Ishikawa (cell line): ENCODE data around the gene SMPD3.

Experiments
- CEBPB ChIP-seq: IDR thresholded peaks from 2 replicates; pipeline ENCODE4 v1.6.1; 2012
- CREB1 ChIP-seq: IDR thresholded peaks from 2 replicates; pipeline ENCODE4 v1.6.1; 2012; ENCODE audit warnings: low read depth
- EGR1 ChIP-seq: IDR thresholded peaks from 2 replicates; pipeline ENCODE4 v1.6.1; 2012
- EP300 ChIP-seq: IDR thresholded peaks from 2 replicates; pipeline ENCODE4 v1.6.1; 2012; ENCODE audit warnings: borderline replicate concordance
- FOXM1 ChIP-seq: IDR thresholded peaks from 2 replicates; pipeline ENCODE4 v1.6.1; 2012; ENCODE audit warnings: low read depth, borderline replicate concordance
- NFIC ChIP-seq: IDR thresholded peaks from 2 replicates; pipeline ENCODE4 v1.6.1; 2012
- RAD21 ChIP-seq: IDR thresholded peaks from 2 replicates; pipeline ENCODE4 v1.6.1; 2012; ENCODE audit warnings: low read depth
- TAF1 ChIP-seq: IDR thresholded peaks from 2 replicates; pipeline ENCODE4 v1.6.1; 2012; ENCODE audit warnings: low read depth, mild to moderate bottlenecking
- TCF12 ChIP-seq: IDR thresholded peaks from 2 replicates; pipeline ENCODE4 v1.6.1; 2012; ENCODE audit warnings: low read depth
- TEAD4 ChIP-seq: IDR thresholded peaks from 2 replicates; pipeline ENCODE4 v1.6.1; 2012
- YY1 ChIP-seq: IDR thresholded peaks from 2 replicates; pipeline ENCODE4 v1.6.1; 2012; ENCODE audit warnings: low read depth
- ZBTB7A ChIP-seq: IDR thresholded peaks from 2 replicates; pipeline ENCODE4 v1.6.1; 2012; ENCODE audit warnings: low read depth
- TF ChIP-seq, protein P1 (sequence below): IDR thresholded peaks from 2 replicates; pipeline ENCODE4 v1.6.1; 2012
- TF ChIP-seq, protein P2 (sequence below): IDR thresholded peaks from 2 replicates; pipeline ENCODE4 v1.6.1; 2012
- TF ChIP-seq, protein P3 (sequence below): IDR thresholded peaks from 2 replicates; pipeline ENCODE4 v1.6.1; 2012; ENCODE audit warnings: low read depth, mild to moderate bottlenecking

SMPD3 gene

DNA sequence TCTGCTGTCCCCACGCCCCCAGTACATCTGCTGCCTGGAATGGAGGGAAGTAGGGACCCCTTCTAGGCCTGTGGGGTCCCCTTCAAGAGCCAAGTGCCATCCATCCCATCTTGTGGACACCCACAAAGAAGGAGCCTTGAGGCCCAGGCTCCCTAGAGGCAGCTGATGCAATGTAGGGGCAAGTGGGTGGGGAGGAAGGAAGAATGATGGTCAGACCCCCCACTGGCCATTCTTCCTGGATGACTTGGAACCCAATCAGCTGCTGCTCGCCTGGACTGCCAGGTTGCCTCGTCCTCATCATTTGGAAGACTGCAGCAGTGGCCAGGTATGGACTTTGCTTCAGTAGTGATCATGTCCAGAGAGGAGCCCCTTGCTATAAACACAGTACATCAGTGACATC is 48.9 kb downstream of the SMPD3 start:
- no peak for TF ChIP-seq FOXM1
- TF ChIP-seq YY1, result no peak
- no peak for TF ChIP-seq TAF1
- no peak for TF ChIP-seq NFIC
- TF ChIP-seq, protein P1, sequence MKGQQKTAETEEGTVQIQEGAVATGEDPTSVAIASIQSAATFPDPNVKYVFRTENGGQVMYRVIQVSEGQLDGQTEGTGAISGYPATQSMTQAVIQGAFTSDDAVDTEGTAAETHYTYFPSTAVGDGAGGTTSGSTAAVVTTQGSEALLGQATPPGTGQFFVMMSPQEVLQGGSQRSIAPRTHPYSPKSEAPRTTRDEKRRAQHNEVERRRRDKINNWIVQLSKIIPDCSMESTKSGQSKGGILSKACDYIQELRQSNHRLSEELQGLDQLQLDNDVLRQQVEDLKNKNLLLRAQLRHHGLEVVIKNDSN, result no peak
- no peak for TF ChIP-seq TEAD4
- TF ChIP-seq EGR1, result no peak
- no peak for TF ChIP-seq ZBTB7A
- TF ChIP-seq EP300, result no peak
- TF ChIP-seq CEBPB, result no peak
- TF ChIP-seq, protein P2, sequence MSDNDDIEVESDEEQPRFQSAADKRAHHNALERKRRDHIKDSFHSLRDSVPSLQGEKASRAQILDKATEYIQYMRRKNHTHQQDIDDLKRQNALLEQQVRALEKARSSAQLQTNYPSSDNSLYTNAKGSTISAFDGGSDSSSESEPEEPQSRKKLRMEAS, result no peak
- no peak for TF ChIP-seq CREB1
- TF ChIP-seq, protein P3, sequence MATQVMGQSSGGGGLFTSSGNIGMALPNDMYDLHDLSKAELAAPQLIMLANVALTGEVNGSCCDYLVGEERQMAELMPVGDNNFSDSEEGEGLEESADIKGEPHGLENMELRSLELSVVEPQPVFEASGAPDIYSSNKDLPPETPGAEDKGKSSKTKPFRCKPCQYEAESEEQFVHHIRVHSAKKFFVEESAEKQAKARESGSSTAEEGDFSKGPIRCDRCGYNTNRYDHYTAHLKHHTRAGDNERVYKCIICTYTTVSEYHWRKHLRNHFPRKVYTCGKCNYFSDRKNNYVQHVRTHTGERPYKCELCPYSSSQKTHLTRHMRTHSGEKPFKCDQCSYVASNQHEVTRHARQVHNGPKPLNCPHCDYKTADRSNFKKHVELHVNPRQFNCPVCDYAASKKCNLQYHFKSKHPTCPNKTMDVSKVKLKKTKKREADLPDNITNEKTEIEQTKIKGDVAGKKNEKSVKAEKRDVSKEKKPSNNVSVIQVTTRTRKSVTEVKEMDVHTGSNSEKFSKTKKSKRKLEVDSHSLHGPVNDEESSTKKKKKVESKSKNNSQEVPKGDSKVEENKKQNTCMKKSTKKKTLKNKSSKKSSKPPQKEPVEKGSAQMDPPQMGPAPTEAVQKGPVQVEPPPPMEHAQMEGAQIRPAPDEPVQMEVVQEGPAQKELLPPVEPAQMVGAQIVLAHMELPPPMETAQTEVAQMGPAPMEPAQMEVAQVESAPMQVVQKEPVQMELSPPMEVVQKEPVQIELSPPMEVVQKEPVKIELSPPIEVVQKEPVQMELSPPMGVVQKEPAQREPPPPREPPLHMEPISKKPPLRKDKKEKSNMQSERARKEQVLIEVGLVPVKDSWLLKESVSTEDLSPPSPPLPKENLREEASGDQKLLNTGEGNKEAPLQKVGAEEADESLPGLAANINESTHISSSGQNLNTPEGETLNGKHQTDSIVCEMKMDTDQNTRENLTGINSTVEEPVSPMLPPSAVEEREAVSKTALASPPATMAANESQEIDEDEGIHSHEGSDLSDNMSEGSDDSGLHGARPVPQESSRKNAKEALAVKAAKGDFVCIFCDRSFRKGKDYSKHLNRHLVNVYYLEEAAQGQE, result no peak
- no peak for TF ChIP-seq TCF12
- TF ChIP-seq RAD21, result no peak

DNA sequence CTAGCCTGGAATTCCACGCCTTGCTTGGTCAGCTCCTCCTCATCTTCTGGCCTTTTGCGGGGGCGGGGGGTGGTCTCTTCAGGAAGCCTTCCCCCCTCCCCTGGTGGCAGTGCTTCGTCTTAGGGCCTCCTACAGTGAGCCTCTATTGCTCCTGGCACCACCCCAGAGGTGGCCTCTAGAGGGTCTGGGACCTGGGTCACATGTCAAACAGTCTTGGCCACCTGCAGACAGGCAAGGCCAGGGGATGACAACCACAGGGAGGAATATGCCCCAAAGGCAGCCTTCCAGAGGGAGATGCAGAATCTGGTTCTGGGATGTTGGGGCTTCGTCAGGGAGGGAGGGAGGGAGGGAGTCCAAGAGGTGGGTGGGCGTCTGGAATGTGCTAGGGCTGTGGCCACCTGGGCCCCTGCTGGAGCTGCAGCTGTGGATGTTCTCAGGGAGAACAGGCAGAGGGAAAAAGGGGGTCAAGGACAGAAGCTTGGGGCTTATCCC is 50.6 kb downstream of the SMPD3 start:
- no peak for TF ChIP-seq TAF1
- TF ChIP-seq YY1, result no peak
- no peak for TF ChIP-seq NFIC
- TF ChIP-seq TEAD4, result no peak
- TF ChIP-seq, protein P1, result no peak
- no peak for TF ChIP-seq ZBTB7A
- TF ChIP-seq TCF12, result no peak
- no peak for TF ChIP-seq FOXM1
- no peak for TF ChIP-seq RAD21
- no peak for TF ChIP-seq CEBPB
- no peak for TF ChIP-seq EGR1
- TF ChIP-seq, protein P2, result no peak
- no peak for TF ChIP-seq CREB1
- TF ChIP-seq, protein P3, result no peak
- TF ChIP-seq EP300, result no peak

DNA sequence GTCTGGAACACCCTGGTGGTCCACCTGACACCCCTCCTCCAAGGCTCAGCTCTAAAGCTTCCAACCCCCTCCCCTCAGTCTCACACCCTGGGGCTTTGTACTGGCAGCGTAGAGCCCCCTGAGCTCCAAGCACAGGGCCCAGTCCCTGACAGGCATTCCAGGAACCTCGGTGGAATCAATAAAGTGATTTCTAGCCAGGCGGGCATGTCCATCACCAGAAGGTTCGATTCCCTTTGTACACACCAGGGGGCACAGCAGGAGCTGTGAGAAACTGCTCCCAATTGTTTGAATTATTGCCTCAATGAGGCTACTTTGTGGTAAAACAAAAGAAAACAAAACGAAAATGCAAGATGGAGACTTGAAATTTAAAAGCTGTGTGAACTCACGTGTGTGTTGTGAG is 51.8 kb downstream of the SMPD3 start:
- TF ChIP-seq TEAD4 (no peak), RAD21 (peak; percentile 58), FOXM1 (no peak)
- TF ChIP-seq, protein P2, result no peak

DNA sequence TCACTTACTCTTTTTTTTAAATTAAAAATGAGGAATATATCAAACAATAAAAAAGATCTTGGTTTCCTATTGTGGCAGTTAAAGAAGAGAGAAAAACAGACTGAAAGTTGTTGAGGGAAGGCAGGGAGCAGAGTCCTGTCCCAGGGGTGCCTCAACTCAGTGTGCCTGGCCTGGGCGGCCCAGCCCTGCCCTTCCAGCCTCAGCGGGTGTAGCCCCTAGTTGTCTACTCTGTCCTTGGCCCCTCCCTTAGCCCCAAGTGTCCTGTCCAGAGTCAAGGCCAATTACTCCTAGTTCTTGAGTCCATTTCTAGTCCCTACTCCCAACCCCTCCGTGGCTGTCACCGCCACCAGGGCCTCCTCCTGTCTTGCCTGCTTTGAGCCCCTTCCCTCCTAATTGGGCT is 52.5 kb downstream of the SMPD3 start:
- TF ChIP-seq NFIC (no peak), FOXM1 (no peak)

DNA sequence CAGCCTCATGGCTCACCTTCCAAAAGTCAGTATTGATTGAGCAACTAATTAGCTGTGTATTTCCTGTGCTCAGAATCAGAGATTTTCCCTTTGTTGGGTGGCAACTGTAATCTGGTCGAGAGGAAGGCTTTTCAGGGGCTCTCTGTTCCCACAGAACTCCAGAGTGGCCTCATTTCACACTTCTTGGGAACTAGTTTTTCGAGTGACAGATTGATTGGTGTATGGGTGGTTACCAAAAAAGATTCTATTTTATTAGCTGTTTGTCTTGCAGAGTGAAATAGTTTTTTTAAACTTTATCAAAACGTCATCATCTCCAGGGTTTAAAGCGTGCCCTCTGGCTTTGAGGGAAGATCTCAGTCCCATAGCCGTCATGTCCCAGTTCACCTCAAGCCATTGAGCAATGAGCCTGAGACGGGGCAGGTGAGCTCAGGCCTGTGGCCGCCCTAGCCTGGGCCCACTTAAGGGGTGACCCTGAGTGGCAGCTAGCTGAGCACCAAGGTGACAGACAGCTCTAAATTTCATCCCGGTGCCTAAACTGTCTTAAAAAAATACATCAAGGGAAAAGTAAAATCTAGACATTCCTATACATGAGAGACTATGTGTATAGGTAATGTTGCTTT is 53.0 kb downstream of the SMPD3 start:
- TF ChIP-seq EP300 (no peak), NFIC (no peak), ZBTB7A (no peak), YY1 (no peak), EGR1 (no peak), RAD21 (no peak)
- TF ChIP-seq, protein P1, result no peak

DNA sequence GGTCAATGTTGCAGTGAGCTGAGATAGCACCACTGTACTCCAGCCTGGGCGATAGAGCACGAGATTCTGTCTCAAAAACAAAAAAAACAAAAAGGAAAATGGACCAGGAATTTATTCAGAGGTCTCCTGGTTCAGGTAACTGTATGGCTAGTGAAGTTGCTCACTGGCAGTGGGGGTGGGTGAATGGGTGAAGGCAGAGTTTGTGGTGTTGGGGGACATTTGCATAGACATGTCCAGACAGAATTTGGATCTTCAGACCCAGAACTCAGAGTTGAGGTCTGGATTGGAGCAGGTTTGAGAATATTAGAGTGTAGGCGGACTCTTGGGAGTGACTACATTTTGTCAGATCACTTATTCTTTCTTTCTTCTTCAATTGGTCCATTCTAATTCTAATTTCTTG is 55.0 kb downstream of the SMPD3 start:
- TF ChIP-seq, protein P2, result no peak
- no peak for TF ChIP-seq EGR1
- no peak for TF ChIP-seq TAF1
- TF ChIP-seq YY1, result no peak
- no peak for TF ChIP-seq RAD21
- no peak for TF ChIP-seq FOXM1
- TF ChIP-seq, protein P1, result no peak
- no peak for TF ChIP-seq CEBPB
- no peak for TF ChIP-seq NFIC
- TF ChIP-seq, protein P3, result no peak
- no peak for TF ChIP-seq TEAD4
- TF ChIP-seq EP300, result no peak
- TF ChIP-seq TCF12, result no peak
